Subcutaneous adipose tissue (tissue), 4 donors: Measurements from ENCODE around the gene BMP2K. TPM values are rescaled to one million over a fixed set of nuclear protein-coding genes. Genes with fewer than 3 reads are reported as not detected.

ENCODE experiments used
- total RNA-seq, 4 donors: library from RNA; depleted of rRNA; stranded (reverse); fragments of >200 nt; gene quantifications; one replicate each; pipeline ENCODE4 v1.1.0, GENCODE V29; 2016
- TF ChIP-seq, protein P1 (sequence below): fragments of 450-650 bp; IDR thresholded peaks from one replicate; pipeline ENCODE4 v1.5.1; 2016; ENCODE audit warnings: low read depth, mild to moderate bottlenecking, control low read depth, antibody characterized with exemption, moderate library complexity

The BMP2K gene
- total RNA-seq, 4 donors from 2014 or later: 32.2 to 100 (median 57.7) TPM

DNA sequence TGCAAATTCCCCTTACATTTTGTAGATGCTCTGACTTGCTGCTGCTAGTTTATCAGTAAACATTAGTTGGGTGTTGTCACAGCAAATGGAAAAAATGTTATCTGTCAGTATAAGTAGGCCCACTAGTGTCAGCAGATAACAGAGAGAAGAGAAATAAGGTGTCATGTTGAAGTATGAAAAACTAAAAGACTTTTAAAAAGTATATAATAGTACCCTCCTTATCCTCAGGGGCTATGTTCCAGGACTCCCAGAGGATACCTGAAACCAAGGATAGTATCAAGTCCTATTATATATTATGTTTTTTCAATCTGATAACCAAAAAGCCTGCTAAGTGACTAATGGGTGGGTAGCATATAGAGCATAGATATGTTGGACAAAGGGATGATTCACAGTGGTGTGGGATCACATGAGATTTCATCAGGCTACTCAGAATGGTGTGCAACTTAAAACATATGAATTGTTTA is 11.6 kb upstream of the BMP2K start:
- TF ChIP-seq, protein P1, sequence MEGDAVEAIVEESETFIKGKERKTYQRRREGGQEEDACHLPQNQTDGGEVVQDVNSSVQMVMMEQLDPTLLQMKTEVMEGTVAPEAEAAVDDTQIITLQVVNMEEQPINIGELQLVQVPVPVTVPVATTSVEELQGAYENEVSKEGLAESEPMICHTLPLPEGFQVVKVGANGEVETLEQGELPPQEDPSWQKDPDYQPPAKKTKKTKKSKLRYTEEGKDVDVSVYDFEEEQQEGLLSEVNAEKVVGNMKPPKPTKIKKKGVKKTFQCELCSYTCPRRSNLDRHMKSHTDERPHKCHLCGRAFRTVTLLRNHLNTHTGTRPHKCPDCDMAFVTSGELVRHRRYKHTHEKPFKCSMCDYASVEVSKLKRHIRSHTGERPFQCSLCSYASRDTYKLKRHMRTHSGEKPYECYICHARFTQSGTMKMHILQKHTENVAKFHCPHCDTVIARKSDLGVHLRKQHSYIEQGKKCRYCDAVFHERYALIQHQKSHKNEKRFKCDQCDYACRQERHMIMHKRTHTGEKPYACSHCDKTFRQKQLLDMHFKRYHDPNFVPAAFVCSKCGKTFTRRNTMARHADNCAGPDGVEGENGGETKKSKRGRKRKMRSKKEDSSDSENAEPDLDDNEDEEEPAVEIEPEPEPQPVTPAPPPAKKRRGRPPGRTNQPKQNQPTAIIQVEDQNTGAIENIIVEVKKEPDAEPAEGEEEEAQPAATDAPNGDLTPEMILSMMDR: no peak

DNA sequence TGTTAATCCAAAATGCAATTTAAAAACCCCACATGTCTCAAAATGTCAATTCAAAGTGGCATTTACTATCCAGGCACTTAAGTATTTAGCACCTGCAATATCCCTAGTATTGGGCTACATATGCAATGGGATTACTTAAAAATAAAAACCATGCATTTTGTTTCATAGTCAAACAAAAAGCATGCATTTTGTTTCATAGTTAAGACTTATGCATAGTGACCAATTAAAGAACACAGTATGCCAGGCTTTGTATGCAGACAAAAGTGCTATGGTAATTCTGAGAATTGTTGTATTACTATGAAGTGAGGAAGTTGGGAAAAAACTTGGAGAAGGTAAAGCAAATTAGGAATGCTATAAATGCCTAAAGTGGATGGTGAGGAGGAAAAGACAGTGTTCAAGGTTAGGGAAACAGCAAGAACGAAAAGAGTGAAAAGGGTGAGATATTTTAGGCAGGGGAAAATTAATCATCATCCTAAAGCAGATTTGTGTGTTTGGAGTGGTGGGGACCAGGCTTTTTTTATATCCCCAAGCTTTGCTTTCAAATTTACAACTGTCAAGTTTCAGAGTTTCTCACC is 10.6 kb upstream of the BMP2K start:
- TF ChIP-seq, protein P1: no peak

DNA sequence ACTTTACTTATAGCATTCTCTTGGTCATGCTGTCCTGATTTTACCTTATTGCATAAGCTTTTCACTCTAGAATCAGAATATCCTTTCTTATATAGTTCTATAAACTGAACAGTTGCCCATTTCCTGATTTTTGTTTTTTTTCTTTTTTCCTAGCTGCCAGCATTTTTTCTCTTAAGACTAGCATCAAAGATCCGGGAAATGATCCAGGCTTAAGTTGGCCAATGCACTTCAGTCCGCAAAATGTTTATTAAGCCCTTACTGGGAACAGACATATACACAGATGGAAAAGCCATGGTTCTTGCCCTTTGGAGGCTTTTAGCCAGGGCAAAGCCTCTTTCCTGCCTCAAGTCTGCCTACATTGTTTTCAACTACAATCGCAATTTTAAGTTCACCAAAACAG is 10.1 kb upstream of the BMP2K start:
- TF ChIP-seq, protein P1: no peak

DNA sequence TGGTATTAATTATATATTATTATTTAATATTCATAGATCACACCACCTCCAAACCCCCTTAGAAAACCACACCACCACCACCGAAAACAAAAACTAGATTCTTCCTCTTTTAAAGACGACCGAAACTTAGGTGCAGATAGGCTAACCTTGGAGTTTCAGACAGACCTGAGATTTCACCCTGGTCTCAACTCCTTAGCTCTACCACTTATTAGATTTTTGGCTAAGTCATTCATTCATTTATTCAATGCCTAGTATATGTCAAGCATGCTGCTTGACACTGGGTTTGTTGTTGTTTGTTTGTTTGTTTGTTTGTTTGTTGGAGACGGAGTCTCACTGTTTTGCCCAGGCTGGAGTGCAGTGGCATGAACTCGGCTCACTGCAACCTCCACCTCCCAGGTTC is 9.5 kb upstream of the BMP2K start:
- TF ChIP-seq, protein P1: no peak

DNA sequence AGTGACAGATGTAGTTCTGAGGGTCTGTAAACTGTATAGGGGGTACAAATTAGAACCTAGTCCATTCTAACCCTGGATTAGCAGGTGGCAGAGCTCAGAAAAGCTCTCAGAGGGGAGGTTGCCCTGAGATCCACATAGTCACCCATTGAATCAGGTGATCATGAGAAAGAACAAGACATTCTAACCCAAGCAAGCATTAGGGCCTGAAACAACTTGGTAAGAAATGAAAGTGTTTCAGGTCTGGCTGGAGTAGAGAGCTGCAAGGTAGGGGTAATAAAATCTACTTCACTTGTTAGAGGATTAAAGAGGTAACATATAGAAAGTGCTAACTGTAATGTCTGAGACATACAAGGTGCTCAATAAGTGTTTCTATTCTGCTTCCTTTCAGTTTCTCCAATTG is 8.8 kb upstream of the BMP2K start:
- TF ChIP-seq, protein P1: no peak

DNA sequence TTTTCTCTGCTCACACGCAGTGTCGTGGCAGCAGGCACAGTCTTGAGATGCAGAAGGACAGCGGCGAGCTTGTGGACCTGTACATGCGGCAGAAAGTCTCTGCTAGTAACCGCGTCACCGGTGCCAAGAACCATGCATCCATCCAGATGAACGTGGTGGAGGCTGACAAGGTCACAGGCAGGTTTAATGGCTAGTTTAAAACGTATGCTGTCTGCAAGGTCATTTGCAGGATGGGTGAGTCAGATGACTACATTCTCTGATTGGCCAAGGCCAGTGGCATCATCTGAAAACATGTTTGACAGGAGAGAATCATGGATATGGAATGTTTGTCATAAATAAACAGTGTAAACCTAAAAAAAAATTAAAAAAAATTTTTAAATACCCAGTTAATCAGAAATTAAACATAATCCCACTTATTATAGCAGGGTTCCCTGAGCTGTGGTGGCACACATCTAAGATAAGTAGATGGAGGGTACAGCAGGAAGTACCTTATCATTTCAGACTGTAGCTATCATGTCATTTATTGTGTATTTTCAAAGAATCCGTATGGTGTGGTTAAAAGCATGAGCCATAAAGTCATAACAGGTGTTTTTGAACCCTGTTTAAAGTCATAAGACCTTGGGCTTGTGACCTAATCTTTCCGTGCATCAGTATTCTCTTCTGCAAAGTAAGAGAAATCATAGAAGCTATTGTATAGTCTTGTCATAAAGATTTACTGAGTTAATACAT is 7.5 kb upstream of the BMP2K start:
- TF ChIP-seq, protein P1: no peak

DNA sequence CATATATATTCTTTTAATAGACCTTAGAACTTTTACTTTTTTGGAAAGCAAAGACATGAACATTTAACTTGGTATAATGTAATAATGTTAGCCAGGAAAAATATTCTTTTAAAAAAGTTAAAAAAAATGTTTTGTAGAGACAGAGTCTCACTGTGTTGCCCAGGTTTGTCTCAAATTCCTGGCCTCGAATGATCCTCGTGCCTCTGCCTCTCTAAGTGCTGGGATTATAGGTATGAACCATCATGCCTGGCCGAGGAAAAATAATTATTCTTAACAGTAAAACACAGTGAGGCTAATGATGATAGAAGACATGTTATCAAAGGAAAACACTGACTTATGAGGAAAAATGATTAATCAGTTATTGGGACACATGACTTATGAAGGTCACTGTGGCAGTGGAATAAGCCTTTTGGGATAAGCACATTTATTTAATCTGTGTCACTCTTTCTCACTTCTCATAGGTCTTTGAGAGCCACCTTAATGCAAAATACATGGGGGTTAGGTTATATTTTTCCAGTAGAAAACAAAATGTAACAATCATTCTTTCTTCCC is 6.0 kb upstream of the BMP2K start:
- TF ChIP-seq, protein P1: no peak
